ENCODE data around the gene PLXND1. TPM values are rescaled to one million over a fixed set of nuclear protein-coding genes. Genes with fewer than 3 reads are reported as not detected.

Gene PLXND1
- polyA plus RNA-seq, 1 donor from 2014 or later = 0.05 TPM

DNA sequence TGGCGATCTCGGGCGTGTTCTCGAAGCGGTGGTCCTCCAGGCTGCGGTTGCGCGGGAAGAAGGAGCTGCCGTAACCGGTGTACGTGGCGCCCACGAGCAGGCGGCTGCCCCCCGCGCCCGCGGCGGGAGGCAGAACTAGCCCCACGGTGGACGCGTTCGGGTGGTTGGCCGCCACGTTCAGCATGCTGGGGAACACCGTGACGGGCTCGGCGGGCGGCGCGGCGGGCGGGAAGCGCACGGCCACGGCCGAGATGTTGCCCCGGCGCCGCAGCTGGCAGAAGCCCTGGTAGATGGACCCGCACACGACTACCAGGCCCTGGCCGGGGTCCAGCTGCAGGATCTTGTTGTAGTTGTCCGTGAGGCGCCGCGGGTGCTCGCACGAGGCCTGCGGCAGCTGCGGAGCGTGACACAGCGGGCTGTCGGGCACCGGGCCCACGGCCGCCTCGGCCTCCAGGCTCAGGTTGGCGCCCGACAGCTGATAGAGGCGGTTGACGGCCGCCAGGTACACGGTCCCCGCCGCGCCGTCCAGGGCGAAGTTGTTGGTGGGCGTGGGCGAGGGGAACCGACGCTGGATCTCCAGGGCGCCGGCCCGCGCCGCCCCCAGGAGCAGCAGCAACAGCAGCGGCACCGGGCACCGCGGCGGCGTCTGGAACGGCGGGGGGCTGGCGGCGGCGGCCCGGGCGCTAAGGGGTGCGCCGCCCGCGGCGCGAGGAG is 397 bp downstream of the PLXND1 start:
- peaks cover 53% of the 10 kb centered on the region for H3K27me3 ChIP-seq (ENCODE audit: insufficient read depth, low read depth, low read length)
- H3K79me2 ChIP-seq (replicated peaks; ENCODE audit: insufficient read depth, low read length) = no peaks in the 10 kb centered on the region
- H3K36me3 ChIP-seq (ENCODE audit: insufficient read depth, low read length) = no peaks in the 10 kb centered on the region
- H3K4me3 ChIP-seq (ENCODE audit: low read length) = peak overlapping the region; percentile 61
- H3K9ac ChIP-seq (ENCODE audit: low read length) = no peak overlapping the region
- H3K27ac ChIP-seq (ENCODE audit: low read length) = no peak overlapping the region
- no peak overlapping the region for H3K4me2 ChIP-seq (ENCODE audit: low read length)
- no peak overlapping the region for H2AFZ ChIP-seq (ENCODE audit: low read depth, low read length)
- H4K20me1 ChIP-seq (ENCODE audit: insufficient read depth) = no peaks in the 10 kb centered on the region
- H3F3A ChIP-seq (ENCODE audit: insufficient read depth, low read length, poor library complexity, severe bottlenecking) = no peaks in the 10 kb centered on the region
- H3K9me3 ChIP-seq (ENCODE audit: low read length) = no peaks in the 10 kb centered on the region
- H3K9me2 ChIP-seq (ENCODE audit: insufficient read depth, low read length) = no peaks in the 10 kb centered on the region
- TF ChIP-seq SMC3 (conservative IDR thresholded peaks at IDR 0.05; ENCODE audit: poor library complexity) (no peak), EZH2 (IDR thresholded peaks at IDR 0.05; ENCODE audit: borderline replicate concordance, insufficient read depth, low read length, poor library complexity, severe bottlenecking) (peak; percentile 13)

DNA sequence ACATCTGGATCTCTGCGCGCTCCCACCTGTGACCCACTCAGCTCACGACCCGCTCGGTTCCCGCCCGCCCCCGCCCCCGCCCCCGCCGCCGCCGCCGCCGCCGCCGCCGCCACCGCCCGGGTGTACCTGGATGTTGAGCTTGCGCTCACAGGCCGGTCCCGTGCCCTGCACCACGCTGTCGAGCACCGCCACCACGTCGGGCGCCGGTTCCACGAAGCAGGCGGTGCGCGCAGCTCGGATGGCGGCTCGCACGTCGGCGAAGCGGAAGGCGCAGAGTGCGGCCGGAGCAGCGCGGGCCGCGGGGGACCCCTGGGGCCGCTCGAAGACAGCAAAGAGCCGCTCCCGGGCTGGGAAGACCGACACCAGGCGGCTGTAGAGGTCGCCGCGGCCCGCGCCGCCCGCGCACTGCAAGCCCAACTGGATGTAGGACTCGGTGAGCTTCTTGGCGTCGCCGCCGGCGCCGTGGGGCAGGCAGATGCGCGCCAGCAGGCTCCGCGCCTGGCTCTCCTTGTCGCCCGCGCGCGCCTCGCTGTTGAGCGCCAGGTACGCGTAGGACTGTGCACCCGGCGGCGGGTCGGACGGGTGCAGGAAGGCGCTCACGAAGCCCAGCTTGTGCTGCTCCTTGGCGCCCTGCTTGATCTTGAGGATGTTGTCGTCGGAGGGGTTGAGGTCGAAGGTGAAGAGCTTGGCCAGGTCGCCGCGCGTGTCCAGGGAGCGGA is 1.1 kb downstream of the PLXND1 start:
- no peaks in the 10 kb centered on the region for H3K9me3 ChIP-seq (ENCODE audit: low read length)
- no peaks in the 10 kb centered on the region for H4K20me1 ChIP-seq (ENCODE audit: insufficient read depth)
- no peak overlapping the region for H3K27ac ChIP-seq (ENCODE audit: low read length)
- H3F3A ChIP-seq (ENCODE audit: insufficient read depth, low read length, poor library complexity, severe bottlenecking) = no peaks in the 10 kb centered on the region
- no peaks in the 10 kb centered on the region for H3K79me2 ChIP-seq (replicated peaks; ENCODE audit: insufficient read depth, low read length)
- H3K4me2 ChIP-seq (ENCODE audit: low read length) = no peak overlapping the region
- H3K27me3 ChIP-seq (ENCODE audit: insufficient read depth, low read depth, low read length) = peaks cover 53% of the 10 kb centered on the region
- H3K36me3 ChIP-seq (ENCODE audit: insufficient read depth, low read length) = no peaks in the 10 kb centered on the region
- no peak overlapping the region for H3K9ac ChIP-seq (ENCODE audit: low read length)
- H2AFZ ChIP-seq (ENCODE audit: low read depth, low read length) = no peak overlapping the region
- H3K4me3 ChIP-seq (ENCODE audit: low read length) = peak overlapping the region; percentile 61
- no peak for TF ChIP-seq RAD21 (conservative IDR thresholded peaks at IDR 0.05)
- no peak for TF ChIP-seq TAF1 (IDR thresholded peaks at IDR 0.05; ENCODE audit: low read depth)
- peak; percentile 96 for TF ChIP-seq EZH2 (IDR thresholded peaks at IDR 0.05; ENCODE audit: borderline replicate concordance, insufficient read depth, low read length, poor library complexity, severe bottlenecking)
- TF ChIP-seq SMC3 (conservative IDR thresholded peaks at IDR 0.05; ENCODE audit: poor library complexity) = peak; percentile 30
- peak; percentile 8 for TF ChIP-seq POLR2AphosphoS5 (IDR thresholded peaks at IDR 0.05)
- TF ChIP-seq, protein P1, sequence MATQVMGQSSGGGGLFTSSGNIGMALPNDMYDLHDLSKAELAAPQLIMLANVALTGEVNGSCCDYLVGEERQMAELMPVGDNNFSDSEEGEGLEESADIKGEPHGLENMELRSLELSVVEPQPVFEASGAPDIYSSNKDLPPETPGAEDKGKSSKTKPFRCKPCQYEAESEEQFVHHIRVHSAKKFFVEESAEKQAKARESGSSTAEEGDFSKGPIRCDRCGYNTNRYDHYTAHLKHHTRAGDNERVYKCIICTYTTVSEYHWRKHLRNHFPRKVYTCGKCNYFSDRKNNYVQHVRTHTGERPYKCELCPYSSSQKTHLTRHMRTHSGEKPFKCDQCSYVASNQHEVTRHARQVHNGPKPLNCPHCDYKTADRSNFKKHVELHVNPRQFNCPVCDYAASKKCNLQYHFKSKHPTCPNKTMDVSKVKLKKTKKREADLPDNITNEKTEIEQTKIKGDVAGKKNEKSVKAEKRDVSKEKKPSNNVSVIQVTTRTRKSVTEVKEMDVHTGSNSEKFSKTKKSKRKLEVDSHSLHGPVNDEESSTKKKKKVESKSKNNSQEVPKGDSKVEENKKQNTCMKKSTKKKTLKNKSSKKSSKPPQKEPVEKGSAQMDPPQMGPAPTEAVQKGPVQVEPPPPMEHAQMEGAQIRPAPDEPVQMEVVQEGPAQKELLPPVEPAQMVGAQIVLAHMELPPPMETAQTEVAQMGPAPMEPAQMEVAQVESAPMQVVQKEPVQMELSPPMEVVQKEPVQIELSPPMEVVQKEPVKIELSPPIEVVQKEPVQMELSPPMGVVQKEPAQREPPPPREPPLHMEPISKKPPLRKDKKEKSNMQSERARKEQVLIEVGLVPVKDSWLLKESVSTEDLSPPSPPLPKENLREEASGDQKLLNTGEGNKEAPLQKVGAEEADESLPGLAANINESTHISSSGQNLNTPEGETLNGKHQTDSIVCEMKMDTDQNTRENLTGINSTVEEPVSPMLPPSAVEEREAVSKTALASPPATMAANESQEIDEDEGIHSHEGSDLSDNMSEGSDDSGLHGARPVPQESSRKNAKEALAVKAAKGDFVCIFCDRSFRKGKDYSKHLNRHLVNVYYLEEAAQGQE (IDR thresholded peaks at IDR 0.05; ENCODE audit: borderline replicate concordance) = peak; percentile 16
- TF ChIP-seq, protein P2, sequence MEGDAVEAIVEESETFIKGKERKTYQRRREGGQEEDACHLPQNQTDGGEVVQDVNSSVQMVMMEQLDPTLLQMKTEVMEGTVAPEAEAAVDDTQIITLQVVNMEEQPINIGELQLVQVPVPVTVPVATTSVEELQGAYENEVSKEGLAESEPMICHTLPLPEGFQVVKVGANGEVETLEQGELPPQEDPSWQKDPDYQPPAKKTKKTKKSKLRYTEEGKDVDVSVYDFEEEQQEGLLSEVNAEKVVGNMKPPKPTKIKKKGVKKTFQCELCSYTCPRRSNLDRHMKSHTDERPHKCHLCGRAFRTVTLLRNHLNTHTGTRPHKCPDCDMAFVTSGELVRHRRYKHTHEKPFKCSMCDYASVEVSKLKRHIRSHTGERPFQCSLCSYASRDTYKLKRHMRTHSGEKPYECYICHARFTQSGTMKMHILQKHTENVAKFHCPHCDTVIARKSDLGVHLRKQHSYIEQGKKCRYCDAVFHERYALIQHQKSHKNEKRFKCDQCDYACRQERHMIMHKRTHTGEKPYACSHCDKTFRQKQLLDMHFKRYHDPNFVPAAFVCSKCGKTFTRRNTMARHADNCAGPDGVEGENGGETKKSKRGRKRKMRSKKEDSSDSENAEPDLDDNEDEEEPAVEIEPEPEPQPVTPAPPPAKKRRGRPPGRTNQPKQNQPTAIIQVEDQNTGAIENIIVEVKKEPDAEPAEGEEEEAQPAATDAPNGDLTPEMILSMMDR (IDR thresholded peaks at IDR 0.05; ENCODE audit: poor library complexity, severe bottlenecking) = peak; percentile 36
- TF ChIP-seq MXI1 (conservative IDR thresholded peaks at IDR 0.05; ENCODE audit: poor library complexity, severe bottlenecking) = no peak
- TF ChIP-seq EP300 (conservative IDR thresholded peaks at IDR 0.05; ENCODE audit: poor library complexity, severe bottlenecking) = no peak
- no peaks in the 10 kb centered on the region for H3K9me2 ChIP-seq (ENCODE audit: insufficient read depth, low read length)
